K562 (cell line): ENCODE results near the gene MACF1. TPM values are rescaled to one million over a fixed set of nuclear protein-coding genes. Genes with fewer than 3 reads are reported as not detected.

Experiments used
- ATAC-seq: fragments of 200-7000 bp; cut with Tn5 transposase; 3 replicates; pipeline ENCODE4 v1.9.1; 2020; ENCODE audit warnings: moderate library complexity
- BruUV-seq: library from RNA; stranded (reverse); fragments of 400-500 nt; replicated peaks from 2 replicates; lab custom pipeline; 2021; lab: Mats Ljungman, UMichigan
- CTCF ChIA-PET: fragments of 300-600 bp; formaldehyde crosslinking; extraction: SDS; loops from one replicate; lab custom pipeline; 2021; ENCODE audit warnings: low intra/inter-chr PET ratio; lab: Yijun Ruan, JAX
- POLR2A ChIA-PET: fragments of 300-600, 350-650 bp; sonication (Branson Sonifier 250); formaldehyde crosslinking; extraction: SDS; loops from one replicate; lab custom pipeline; 2021; ENCODE audit warnings: antibody characterized with exemption, inconsistent platforms; lab: Yijun Ruan, JAX
- DNase-seq, 4 experiments: peaks; one replicate each; pipeline versions ENCODE4 v3.0.0 to v3.0.0-alpha.2; 2011 to 2018; ENCODE audit warnings: low spot score in 3 of 4, mixed read lengths in 3 of 4; ENCODE audit errors: extremely low read depth in 1 of 4
- FAIRE-seq: peaks from 2 replicates; lab custom pipeline; 2011; peaks lifted over from hg19 to GRCh38; lab: Jason Lieb, UNC
- H2AFZ ChIP-seq: 2 replicates; pipeline ENCODE4 v1.6.0; 2011; ENCODE audit warnings: low read depth, low read length, control low read depth, inconsistent platforms
- H3K27ac ChIP-seq: fragments of 200-600 bp; 3 replicates; pipeline ENCODE4 v1.8.0; 2011; ENCODE audit warnings: low read depth, mild to moderate bottlenecking, control low read depth, inconsistent platforms, low read length, moderate library complexity, mixed read lengths; ENCODE audit errors: extremely low read depth
- H3K27me3 ChIP-seq, 2 experiments: fragments of 300-600 bp in 1 of 2; 2 replicates in 1 of 2; 3 replicates in 1 of 2; pipeline versions ENCODE4 v1.6.0 to v1.8.0; 2011; ENCODE audit warnings: inconsistent platforms in 2 of 2, low read length in 2 of 2, mild to moderate bottlenecking in 1 of 2, mixed read lengths in 1 of 2, moderate library complexity in 1 of 2; ENCODE audit not compliant: control insufficient read depth in 2 of 2, insufficient read depth in 2 of 2
- H3K36me3 ChIP-seq: fragments of 300-600 bp; 3 replicates; pipeline ENCODE4 v1.8.0; 2011; ENCODE audit warnings: mild to moderate bottlenecking, low read length, inconsistent platforms; ENCODE audit not compliant: control insufficient read depth, insufficient read depth
- H3K4me1 ChIP-seq, 2 experiments: fragments of 200-600 bp in 1 of 2; replicated peaks in 1 of 2; 2 replicates in 1 of 2; 3 replicates in 1 of 2; pipeline versions ENCODE4 v1.5.1 to v1.8.0; 2011; ENCODE audit warnings: inconsistent platforms in 2 of 2, low read length in 2 of 2, mild to moderate bottlenecking in 1 of 2, mixed read lengths in 1 of 2, moderate library complexity in 1 of 2; ENCODE audit not compliant: control insufficient read depth in 2 of 2, insufficient read depth in 2 of 2
- H3K4me2 ChIP-seq: 2 replicates; pipeline ENCODE4 v1.6.1; 2011; ENCODE audit warnings: low read length, control low read depth, inconsistent platforms, mixed read lengths; ENCODE audit not compliant: insufficient read depth
- H3K4me3 ChIP-seq: fragments of 200-600 bp; sonication (generic), shearing (Covaris generic); 2 replicates; pipeline ENCODE4 v1.5.1; 2016; ENCODE audit warnings: control low read depth, inconsistent platforms
- H3K79me2 ChIP-seq: fragments of 200-600 bp; 3 replicates; pipeline ENCODE4 v1.8.0; 2011; ENCODE audit warnings: low read length, inconsistent platforms; ENCODE audit not compliant: control insufficient read depth, insufficient read depth
- H3K9ac ChIP-seq, 2 experiments: 2 replicates each; pipeline versions ENCODE4 v1.6.0 to v1.6.1; 2011; ENCODE audit warnings: low read depth in 2 of 2, low read length in 2 of 2, control low read depth in 1 of 2, inconsistent platforms in 1 of 2, mild to moderate bottlenecking in 1 of 2, mixed read lengths in 1 of 2; ENCODE audit not compliant: insufficient read depth in 1 of 2
- H3K9me1 ChIP-seq: one replicate; pipeline ENCODE4 v1.6.0; 2011; ENCODE audit warnings: inconsistent platforms, mild to moderate bottlenecking, low read length, moderate library complexity; ENCODE audit not compliant: control insufficient read depth, insufficient read depth
- H3K9me3 ChIP-seq: replicated peaks from 2 replicates; pipeline ENCODE4 v1.5.1; 2011; ENCODE audit warnings: low read depth, low read length, inconsistent platforms; ENCODE audit not compliant: control insufficient read depth, insufficient read depth
- H4K20me1 ChIP-seq: replicated peaks from 2 replicates; pipeline ENCODE4 v1.6.1; 2011; ENCODE audit warnings: low read length, inconsistent platforms, mixed read lengths; ENCODE audit not compliant: control insufficient read depth, insufficient read depth
- CTBP1 ChIP-seq: fragments of 450-650 bp; IDR thresholded peaks from 2 replicates; pipeline ENCODE4 v1.6.1; 2016; ENCODE audit warnings: borderline replicate concordance
- ESRRA ChIP-seq: fragments of 450-650 bp; IDR thresholded peaks from 2 replicates; pipeline ENCODE4 v1.6.1; 2014; ENCODE audit warnings: low read depth, mild to moderate bottlenecking, moderate library complexity, borderline replicate concordance
- GTF2F1 ChIP-seq: IDR thresholded peaks from 2 replicates; pipeline ENCODE4 v1.6.1; 2011; ENCODE audit warnings: low read depth, low read length, improper control_type of control experiment
- HDAC8 ChIP-seq: fragments of 450-650 bp; IDR thresholded peaks from 2 replicates; pipeline ENCODE4 v1.6.1; 2016; ENCODE audit warnings: mild to moderate bottlenecking, missing genetic modification characterization, moderate library complexity, missing compliant biosample characterization
- POLR2AphosphoS2 ChIP-seq: IDR thresholded peaks from 2 replicates; pipeline ENCODE4 v1.6.1; 2012; ENCODE audit warnings: low read length, improper control_type of control experiment
- WGBS: fragments of 100-300 bp; shearing (Covaris generic); methylation state at CpG from one replicate; pipeline ENCODE4 v1.1.6; 2016; ENCODE audit warnings: low coverage, mixed read lengths; ENCODE audit not compliant: insufficient coverage; ENCODE audit errors: missing lambda C conversion rate; 5-methylcytosine and 5-hydroxymethylcytosine counted together
- in situ Hi-C: fragments of 300-500 bp; cut with MboI; formaldehyde crosslinking; loops from 4 replicates; pipeline ENCODE4 v1.15.0; 2018; ENCODE audit warnings: inconsistent platforms, mixed read lengths
- intact Hi-C: fragments of 100-400 bp; cut with micrococcal nuclease; formaldehyde crosslinking; loops from 2 replicates; pipeline ENCODE4 v1.14.2; 2022
- polyA plus RNA-seq, 8 experiments: library from polyadenylated mRNA; depleted of rRNA in 4 of 8; stranded (reverse) in 5 of 8; unstranded in 3 of 8; fragments of >200 nt; fragmentation: Nextera tagmentation in 2 of 8; fragmentation: Illumina TruSeq in 1 of 8; extraction: Ambion mirVana in 2 of 8; extraction: Trizol in 1 of 8; gene quantifications; 2 replicates each; pipeline versions ENCODE4 v1.2.1 to v1.2.3, GENCODE V29; 2011 to 2014; ENCODE audit warnings: inconsistent platforms in 1 of 8, missing spikeins in 1 of 8
- total RNA-seq, 7 experiments: library from RNA; depleted of rRNA in 6 of 7; stranded (reverse); fragments of >200 nt in 6 of 7; fragmentation: Illumina TruSeq in 2 of 7; extraction: Trizol in 2 of 7; gene quantifications; 2 replicates each; pipeline versions ENCODE4 v1.2.1 to v1.2.3, GENCODE V29; 2011 to 2021; ENCODE audit warnings: low replicate concordance in 1 of 7
- TF ChIP-seq, protein P1 (sequence below), 2 experiments: fragments of 450-650 bp; conservative IDR thresholded peaks; 2 replicates each; pipeline ENCODE4 v1.6.1; 2017; ENCODE audit warnings: mild to moderate bottlenecking in 2 of 2, moderate library complexity in 2 of 2

MACF1 gene
- total and polyA plus RNA-seq, 9 of the 15 experiments (the other 6 are each of a cell fraction or from before 2014, with no cell fraction given) = 13.2 to 232 (median 112) TPM

DNA sequence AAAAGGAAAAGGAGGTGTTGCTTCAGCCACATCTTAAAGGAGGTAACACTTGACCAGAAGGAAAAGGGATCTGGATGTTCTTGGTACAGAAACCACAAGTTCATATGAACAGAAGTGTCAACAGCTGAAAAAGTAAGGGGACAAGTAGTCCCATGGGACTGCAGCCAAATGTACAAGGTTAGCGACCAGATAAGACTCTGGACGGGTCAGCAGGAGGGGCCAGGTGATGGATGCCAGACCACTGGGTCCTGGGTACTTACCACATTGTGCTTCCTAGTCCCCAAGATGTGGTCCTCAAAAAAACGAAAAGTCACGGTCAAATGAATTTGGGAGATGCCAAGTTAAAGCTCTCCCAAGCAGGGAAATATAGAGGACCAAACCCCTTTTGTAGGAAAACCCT is 270.3 kb downstream of the MACF1 start:
- Histone ChIP-seq H3K4me1 (no peaks in the 10 kb centered on the region), H3K9me1 (no peaks in the 10 kb centered on the region), H3K4me2 (no peak overlapping the region), H3K36me3 (peaks cover 57% of the 10 kb centered on the region), H2AFZ (no peak overlapping the region), H3K9ac (no peak overlapping the region), H3K27ac (no peak overlapping the region), H3K79me2 (no peaks in the 10 kb centered on the region), H3K4me3 (no peak overlapping the region), H3K27me3 (no peaks in the 10 kb centered on the region), H4K20me1 (no peaks in the 10 kb centered on the region), H3K9me3 (no peaks in the 10 kb centered on the region)
- in situ Hi-C loops (no loop called here), intact Hi-C loops (no loop called here)
- no peak for FAIRE-seq
- no peak for DNase-seq
- BruUV-seq = no TSS peak
- CTCF ChIA-PET = no interaction called here
- 48% methylated on average over 4 of the region's 4 CpGs for WGBS
- TF ChIP-seq POLR2AphosphoS2 (0 out of 2 replicates have a peak, but pooled peaks have one; percentile 27), ESRRA (no peak), HDAC8 (tag) (no peak), GTF2F1 (no peak), CTBP1 (no peak)
- TF ChIP-seq, protein P1, sequence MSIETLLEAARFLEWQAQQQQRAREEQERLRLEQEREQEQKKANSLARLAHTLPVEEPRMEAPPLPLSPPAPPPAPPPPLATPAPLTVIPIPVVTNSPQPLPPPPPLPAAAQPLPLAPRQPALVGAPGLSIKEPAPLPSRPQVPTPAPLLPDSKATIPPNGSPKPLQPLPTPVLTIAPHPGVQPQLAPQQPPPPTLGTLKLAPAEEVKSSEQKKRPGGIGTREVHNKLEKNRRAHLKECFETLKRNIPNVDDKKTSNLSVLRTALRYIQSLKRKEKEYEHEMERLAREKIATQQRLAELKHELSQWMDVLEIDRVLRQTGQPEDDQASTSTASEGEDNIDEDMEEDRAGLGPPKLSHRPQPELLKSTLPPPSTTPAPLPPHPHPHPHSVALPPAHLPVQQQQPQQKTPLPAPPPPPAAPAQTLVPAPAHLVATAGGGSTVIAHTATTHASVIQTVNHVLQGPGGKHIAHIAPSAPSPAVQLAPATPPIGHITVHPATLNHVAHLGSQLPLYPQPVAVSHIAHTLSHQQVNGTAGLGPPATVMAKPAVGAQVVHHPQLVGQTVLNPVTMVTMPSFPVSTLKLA (conservative IDR thresholded peaks at IDR 0.05) = no peak
- POLR2A ChIA-PET = interaction anchor here (0.8 kb wide), 1 partner anchor 14 kb away, joined by 3 read pairs; no protein-coding TSS in a partner anchor
- peak; percentile 43; the same call in 1 of the 3 replicates for ATAC-seq
